ENCODE measurements around the gene APEX2. TPM values are rescaled to one million over a fixed set of nuclear protein-coding genes. Genes with fewer than 3 reads are reported as not detected.

APEX2 gene
- total and polyA plus RNA-seq, 2 of the 4 experiments (the other 2 are of a cell fraction), result 3.4 to 16.5 TPM

- H4K20me1 ChIP-seq (ENCODE audit: insufficient read depth, low read length), result peaks cover 6% of the 10 kb centered on the region; the same call in 1 of the 2 replicates
- H3K4me3 ChIP-seq (ENCODE audit: insufficient read depth, low read depth, low read length), result no peak overlapping the region
- no peak for ATAC-seq (ENCODE audit: low read depth)
Measured at GRCh38 chrX:55004231-55004630, 4.1 kb downstream of the APEX2 start.

More at GRCh38 chrX:55004231-55004630, 4.1 kb downstream of the APEX2 start:
- Histone ChIP-seq H3K4me1 (ENCODE audit: control insufficient read depth, insufficient read depth, low read length) (peaks cover 4% of the 10 kb centered on the region), H2BK20ac (ENCODE audit: low read depth, low read length) (no peak overlapping the region), H3K9ac (ENCODE audit: low read depth, low read length) (no peak overlapping the region), H3K4me2 (ENCODE audit: low read depth, low read length) (no peak overlapping the region), H3K18ac (ENCODE audit: low read depth, low read length) (no peak overlapping the region), H2AK5ac (ENCODE audit: low read depth, low read length) (no peak overlapping the region), H2AK9ac (replicated peaks; ENCODE audit: low read depth, low read length, poor library complexity) (no peak overlapping the region), H3K36me3 (ENCODE audit: control insufficient read depth, insufficient read depth, low read length) (peaks cover 7% of the 10 kb centered on the region), H3K14ac (replicated peaks; ENCODE audit: low read depth, low read length) (no peak overlapping the region), H2BK5ac (ENCODE audit: low read depth, low read length, poor library complexity, severe bottlenecking) (no peak overlapping the region), H3K56ac (ENCODE audit: extremely low read depth, insufficient read depth, low read length) (no peak overlapping the region), H3K27me3 (ENCODE audit: control insufficient read depth, insufficient read depth, low read length) (no peaks in the 10 kb centered on the region), H3K23ac (ENCODE audit: low read depth, low read length) (no peak overlapping the region), H4K8ac (ENCODE audit: low read depth in 2 of 2, low read length in 2 of 2) (no peak overlapping the region), H3K27ac (ENCODE audit: insufficient read depth, low read length) (no peak overlapping the region), H3K9me1 (ENCODE audit: insufficient read depth, low read length) (peaks cover 3% of the 10 kb centered on the region), H4K91ac (ENCODE audit: insufficient read depth, low read depth, low read length) (no peak overlapping the region), H2BK15ac (ENCODE audit: low read depth, low read length) (no peak overlapping the region), H3K9me3 (ENCODE audit: control insufficient read depth, insufficient read depth, low read length) (no peaks in the 10 kb centered on the region), H2BK120ac (ENCODE audit: low read depth, low read length) (no peak overlapping the region), H2AFZ (replicated peaks; ENCODE audit: low read length, poor library complexity) (no peak overlapping the region), H3K4ac (ENCODE audit: low read depth, low read length) (no peak overlapping the region), H3K79me1 (ENCODE audit: low read depth in 1 of 2, low read length in 2 of 2) (peaks cover 0 to 3% of the 10 kb centered on the region in 2 experiments; a peak in 2 of 4 replicates), H4K5ac (ENCODE audit: low read depth, low read length) (no peak overlapping the region)
- TF ChIP-seq ELK1 (IDR thresholded peaks at IDR 0.05; ENCODE audit: borderline replicate concordance, low read depth, low read length) (no peak), CTCF (conservative IDR thresholded peaks at IDR 0.05; ENCODE audit: low read depth, low read length) (no peak), MXI1 (IDR thresholded peaks at IDR 0.05; ENCODE audit: borderline replicate concordance, low read depth, low read length) (no peak), NFE2L2 (IDR thresholded peaks at IDR 0.05; ENCODE audit: low read depth, low read length) (no peak), RCOR1 (IDR thresholded peaks at IDR 0.05; ENCODE audit: insufficient replicate concordance, low read length) (no peak), MAFK (IDR thresholded peaks at IDR 0.05; ENCODE audit: low read depth, low read length) (no peak), CHD1 (IDR thresholded peaks at IDR 0.05; ENCODE audit: low read depth, low read length) (no peak), RFX5 (IDR thresholded peaks at IDR 0.05; ENCODE audit: low read depth, low read length) (no peak), BHLHE40 (IDR thresholded peaks at IDR 0.05; ENCODE audit: low read depth, low read length) (no peak), RAD21 (IDR thresholded peaks at IDR 0.05; ENCODE audit: low read length) (no peak), CEBPB (IDR thresholded peaks at IDR 0.05; ENCODE audit: low read depth, low read length) (no peak), SMC3 (IDR thresholded peaks at IDR 0.05; ENCODE audit: low read depth, low read length) (no peak), USF2 (IDR thresholded peaks at IDR 0.05; ENCODE audit: low read depth, low read length) (no peak), FOS (IDR thresholded peaks at IDR 0.05; ENCODE audit: low read depth, low read length) (no peak), POLR2A (IDR thresholded peaks at IDR 0.05; ENCODE audit: low read depth, low read length) (no peak), MAZ (IDR thresholded peaks at IDR 0.05; ENCODE audit: borderline replicate concordance, low read depth, low read length) (no peak)
- dilution Hi-C loops (cut with HindIII; ENCODE audit: low sequenced_read_pairs, unreplicated experiment) (no loop called here), in situ Hi-C loops (cut with MboI; ENCODE audit: low sequenced_read_pairs) (no loop called here), intact Hi-C loops (cut with micrococcal nuclease) (no loop called here)
- ChIA-PET POLR2A (ENCODE audit: unreplicated experiment) (no interaction called here), CTCF (no interaction called here)
- 0% methylated on average over 1 of the region's 1 CpG; no CpG with 5 or more reads in 1 of the 2 experiments for WGBS, 2 experiments (ENCODE audit: extremely low coverage in 2 of 2, insufficient read length in 1 of 2)
- no TSS peak for BruUV-seq (replicated peaks)
- no peak for DNase-seq
